Measurements from ENCODE around the gene PTGES3.
A peak's percentile ranks its signal among the peaks of the same experiment; 100 is the strongest.

PTGES3 gene

GRCh38 chr12:56629459-56630179 is 58.5 kb downstream of the PTGES3 start:
- DNase-seq (ENCODE audit: low read depth in 2 of 2), result peak; percentile 16 to 20

- DNase-seq (ENCODE audit: low read depth in 2 of 2), result peak; percentile 15 to 56
These were observed 59.2 kb downstream of the PTGES3 start for GRCh38 chr12:56628671-56629458.

GRCh38 chr12:56626701-56627100 is 61.4 kb downstream of the PTGES3 start:
- DNase-seq (ENCODE audit: low read depth in 2 of 2), result no peak

GRCh38 chr12:56622535-56622934 is 65.5 kb downstream of the PTGES3 start:
- DNase-seq (ENCODE audit: low read depth in 2 of 2), result no peak

GRCh38 chr12:56616925-56617324 is 71.2 kb downstream of the PTGES3 start:
- DNase-seq (ENCODE audit: low read depth in 2 of 2), result no peak

- no peak for DNase-seq (ENCODE audit: low read depth in 2 of 2)
These were observed 71.8 kb downstream of the PTGES3 start for GRCh38 chr12:56616244-56616643.

GRCh38 chr12:56614627-56615026 is 73.5 kb downstream of the PTGES3 start:
- no peak for DNase-seq (ENCODE audit: low read depth in 2 of 2)
